Epithelial cell of proximal tubule (primary cell): ENCODE results near the gene RGS6. TPM values are rescaled to one million over a fixed set of nuclear protein-coding genes. Genes with fewer than 3 reads are reported as not detected.

Experiments
- DNase-seq: peaks from one replicate; pipeline ENCODE4 v3.0.0-alpha.2; 2011; ENCODE audit warnings: low read depth
- H3K4me3 ChIP-seq: 2 replicates; pipeline ENCODE4 v1.5.1; 2011; ENCODE audit warnings: low read depth, mild to moderate bottlenecking, low read length
- total RNA-seq: library from RNA; depleted of rRNA; stranded (reverse); fragments of >200 nt; gene quantifications from 2 replicates; pipeline ENCODE4 v1.2.3, GENCODE V29; 2015
- TF ChIP-seq, protein P1 (sequence below): conservative IDR thresholded peaks from 2 replicates; pipeline ENCODE4 v1.5.1; 2012; ENCODE audit warnings: low read depth, mild to moderate bottlenecking, low read length

RGS6 gene
- total RNA-seq, 1 donor from 2014 or later = not detected

DNA sequence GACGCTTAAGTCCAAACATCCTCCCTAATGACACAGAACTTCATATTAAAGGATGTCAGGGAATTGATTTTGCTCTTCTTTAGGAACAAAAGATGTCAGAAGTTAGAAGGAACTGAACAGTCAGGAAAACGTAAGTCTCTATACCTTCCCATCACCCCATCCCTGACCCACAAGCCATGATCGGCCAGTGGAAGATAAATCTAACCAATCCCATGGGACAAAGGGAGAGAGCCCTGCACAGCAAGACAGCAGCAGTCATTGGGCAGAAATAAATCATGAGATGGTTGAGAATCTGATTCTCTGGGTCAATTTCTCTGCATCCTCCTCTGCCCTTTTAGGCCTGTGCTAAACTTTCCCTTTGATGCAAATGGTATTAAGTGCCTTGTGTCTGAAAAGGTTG is 414.9 kb downstream of the RGS6 start:
- DNase-seq = no peak
- no peak overlapping the region for H3K4me3 ChIP-seq
- TF ChIP-seq, protein P1, sequence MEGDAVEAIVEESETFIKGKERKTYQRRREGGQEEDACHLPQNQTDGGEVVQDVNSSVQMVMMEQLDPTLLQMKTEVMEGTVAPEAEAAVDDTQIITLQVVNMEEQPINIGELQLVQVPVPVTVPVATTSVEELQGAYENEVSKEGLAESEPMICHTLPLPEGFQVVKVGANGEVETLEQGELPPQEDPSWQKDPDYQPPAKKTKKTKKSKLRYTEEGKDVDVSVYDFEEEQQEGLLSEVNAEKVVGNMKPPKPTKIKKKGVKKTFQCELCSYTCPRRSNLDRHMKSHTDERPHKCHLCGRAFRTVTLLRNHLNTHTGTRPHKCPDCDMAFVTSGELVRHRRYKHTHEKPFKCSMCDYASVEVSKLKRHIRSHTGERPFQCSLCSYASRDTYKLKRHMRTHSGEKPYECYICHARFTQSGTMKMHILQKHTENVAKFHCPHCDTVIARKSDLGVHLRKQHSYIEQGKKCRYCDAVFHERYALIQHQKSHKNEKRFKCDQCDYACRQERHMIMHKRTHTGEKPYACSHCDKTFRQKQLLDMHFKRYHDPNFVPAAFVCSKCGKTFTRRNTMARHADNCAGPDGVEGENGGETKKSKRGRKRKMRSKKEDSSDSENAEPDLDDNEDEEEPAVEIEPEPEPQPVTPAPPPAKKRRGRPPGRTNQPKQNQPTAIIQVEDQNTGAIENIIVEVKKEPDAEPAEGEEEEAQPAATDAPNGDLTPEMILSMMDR = no peak

DNA sequence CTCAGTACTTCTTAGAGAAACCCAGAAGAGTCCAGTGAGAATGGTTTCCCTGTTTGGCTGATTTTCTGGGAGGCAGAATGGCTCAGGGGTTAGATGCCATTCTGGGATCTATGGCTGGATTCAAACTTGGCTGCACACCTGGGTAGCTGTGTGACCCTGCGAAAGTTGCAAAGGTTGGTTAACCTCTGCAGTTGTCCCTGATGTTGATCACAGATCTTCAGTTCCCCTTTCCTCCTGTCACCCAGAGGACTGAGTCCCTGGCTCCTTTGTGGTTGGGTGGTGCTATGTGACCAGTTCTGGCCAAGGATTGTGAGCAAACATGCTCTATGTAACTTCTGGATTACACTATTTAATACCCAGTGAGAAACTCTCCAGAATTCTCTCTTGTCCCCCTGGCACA is 418.0 kb downstream of the RGS6 start:
- no peak for DNase-seq
- TF ChIP-seq, protein P1 = no peak

GRCh38 chr14:72352012-72352411 is 419.8 kb downstream of the RGS6 start:
- H3K4me3 ChIP-seq = no peak overlapping the region
- TF ChIP-seq, protein P1 = no peak
- DNase-seq = no peak

More for the DNA sequence above, 418.0 kb downstream of the RGS6 start:
- H3K4me3 ChIP-seq = no peak overlapping the region

DNA sequence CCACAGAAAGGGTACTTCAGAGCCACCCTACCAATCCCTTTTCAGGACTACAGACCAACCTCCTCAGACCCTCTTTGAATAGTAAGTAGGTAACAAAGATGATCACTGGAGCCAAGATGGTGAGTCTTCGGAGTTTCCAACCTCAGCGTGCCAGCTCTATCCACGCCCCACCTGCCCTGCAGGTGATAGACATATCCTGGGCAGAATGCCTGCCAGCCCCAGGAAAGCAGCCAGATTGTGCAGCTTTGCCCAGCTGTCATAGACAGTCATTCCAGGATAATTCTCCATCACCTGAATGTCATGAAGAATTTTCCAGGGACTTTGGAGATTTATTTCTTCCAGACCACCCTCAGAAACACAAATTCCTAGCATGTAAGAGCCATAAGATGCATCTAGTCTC is 434.4 kb downstream of the RGS6 start:
- TF ChIP-seq, protein P1 = no peak
- no peak for DNase-seq
- no peak overlapping the region for H3K4me3 ChIP-seq

- no peak for DNase-seq
- H3K4me3 ChIP-seq = no peak overlapping the region
- TF ChIP-seq, protein P1 = no peak
These were observed 436.9 kb downstream of the RGS6 start for GRCh38 chr14:72369106-72369505.

DNA sequence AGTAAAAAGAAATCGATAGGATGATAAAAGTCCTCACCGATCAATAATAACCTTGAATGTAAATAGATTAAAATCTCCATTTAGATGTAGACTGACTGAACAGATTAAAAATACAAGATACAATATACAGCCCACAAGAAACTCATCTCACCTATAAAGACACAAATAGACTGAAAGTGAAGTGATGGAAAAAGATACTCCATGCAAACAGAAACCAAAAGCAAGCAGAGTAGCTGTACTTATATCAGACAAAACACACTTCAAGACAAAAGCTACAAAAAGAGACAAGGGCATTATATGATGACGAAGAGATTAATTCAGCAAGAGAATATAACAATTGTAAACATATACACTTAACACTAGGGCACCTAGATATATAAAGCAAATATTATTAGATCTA is 444.8 kb downstream of the RGS6 start:
- H3K4me3 ChIP-seq = no peak overlapping the region
- DNase-seq = no peak
- TF ChIP-seq, protein P1 = no peak

DNA sequence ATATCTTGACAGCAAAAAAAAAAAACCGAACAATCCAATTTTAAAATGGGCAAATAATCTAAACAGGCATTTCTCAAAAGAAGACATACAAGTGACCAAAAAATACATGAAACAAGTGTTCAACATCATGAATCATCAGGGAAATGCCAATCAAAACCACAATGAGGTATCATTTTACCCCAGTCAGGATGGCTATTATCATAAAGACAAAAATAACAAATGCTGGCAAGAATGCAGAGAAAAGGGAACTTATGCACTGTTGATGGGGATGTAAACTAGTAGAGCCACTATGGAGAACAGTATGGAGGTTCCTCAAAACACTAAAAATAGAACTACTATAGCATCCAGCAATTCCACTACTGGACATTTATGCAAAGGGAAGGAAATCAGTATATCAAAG is 448.2 kb downstream of the RGS6 start:
- no peak overlapping the region for H3K4me3 ChIP-seq
- TF ChIP-seq, protein P1 = no peak
- no peak for DNase-seq
